ENCODE data around the gene PPP1R36.

DNA sequence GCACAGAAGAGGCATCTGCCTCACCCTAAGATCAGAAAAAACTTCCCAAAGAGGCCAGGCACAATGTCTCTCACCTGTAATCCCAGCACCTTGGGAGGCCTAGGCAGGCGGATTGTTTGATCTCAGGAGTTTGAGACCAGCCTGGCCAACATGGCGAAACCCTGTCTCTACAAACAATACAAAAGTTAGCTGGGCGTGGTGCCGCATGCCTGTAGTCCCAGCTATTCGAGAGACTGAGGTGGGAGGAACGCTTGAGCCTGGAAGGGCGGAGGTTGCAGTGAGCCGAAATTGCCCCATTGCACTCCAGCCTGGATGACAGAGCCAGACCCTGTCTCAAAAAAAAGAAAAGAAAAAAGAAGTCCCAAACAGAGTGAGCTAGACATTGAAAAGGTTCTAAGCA is 40.7 kb upstream of the PPP1R36 start:
- TF ChIP-seq, protein P1, sequence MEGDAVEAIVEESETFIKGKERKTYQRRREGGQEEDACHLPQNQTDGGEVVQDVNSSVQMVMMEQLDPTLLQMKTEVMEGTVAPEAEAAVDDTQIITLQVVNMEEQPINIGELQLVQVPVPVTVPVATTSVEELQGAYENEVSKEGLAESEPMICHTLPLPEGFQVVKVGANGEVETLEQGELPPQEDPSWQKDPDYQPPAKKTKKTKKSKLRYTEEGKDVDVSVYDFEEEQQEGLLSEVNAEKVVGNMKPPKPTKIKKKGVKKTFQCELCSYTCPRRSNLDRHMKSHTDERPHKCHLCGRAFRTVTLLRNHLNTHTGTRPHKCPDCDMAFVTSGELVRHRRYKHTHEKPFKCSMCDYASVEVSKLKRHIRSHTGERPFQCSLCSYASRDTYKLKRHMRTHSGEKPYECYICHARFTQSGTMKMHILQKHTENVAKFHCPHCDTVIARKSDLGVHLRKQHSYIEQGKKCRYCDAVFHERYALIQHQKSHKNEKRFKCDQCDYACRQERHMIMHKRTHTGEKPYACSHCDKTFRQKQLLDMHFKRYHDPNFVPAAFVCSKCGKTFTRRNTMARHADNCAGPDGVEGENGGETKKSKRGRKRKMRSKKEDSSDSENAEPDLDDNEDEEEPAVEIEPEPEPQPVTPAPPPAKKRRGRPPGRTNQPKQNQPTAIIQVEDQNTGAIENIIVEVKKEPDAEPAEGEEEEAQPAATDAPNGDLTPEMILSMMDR (IDR thresholded peaks at IDR 0.05) = no peak
- no peak for TF ChIP-seq POLR2A (IDR thresholded peaks at IDR 0.05)

All from body of pancreas (tissue), 4 donors.